ENCODE data around the gene HYDIN. TPM values are rescaled to one million over a fixed set of nuclear protein-coding genes. Genes with fewer than 3 reads are reported as not detected.

The HYDIN gene
- polyA plus RNA-seq, 1 donor from 2014 or later, result 2.2 TPM

DNA sequence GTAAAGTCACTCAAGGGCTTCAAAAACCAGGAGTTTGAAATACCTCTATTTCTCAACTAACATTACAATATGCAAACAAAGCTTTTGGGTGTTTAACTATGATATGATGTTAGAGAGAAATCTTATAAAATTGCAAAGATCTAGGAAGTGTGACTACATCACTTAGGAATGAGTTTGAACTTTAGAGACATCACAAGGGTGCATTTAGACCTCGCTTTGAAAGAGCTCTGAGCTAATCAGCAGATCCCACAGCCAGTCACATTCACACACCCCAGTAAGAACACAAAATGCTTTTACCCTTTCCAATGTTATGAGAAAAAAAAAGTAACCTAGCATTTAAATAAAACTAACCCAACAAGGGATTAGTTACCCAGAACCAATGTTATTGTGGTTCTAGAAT is 45.2 kb downstream of the HYDIN start:
- H4K20me1 ChIP-seq (ENCODE audit: insufficient read depth), result no peaks in the 10 kb centered on the region
- TF ChIP-seq RAD21 (conservative IDR thresholded peaks at IDR 0.05), result no peak
- no peak for TF ChIP-seq EP300 (conservative IDR thresholded peaks at IDR 0.05; ENCODE audit: poor library complexity, severe bottlenecking)
- TF ChIP-seq POLR2AphosphoS5 (IDR thresholded peaks at IDR 0.05), result no peak
- TF ChIP-seq TAF1 (IDR thresholded peaks at IDR 0.05; ENCODE audit: low read depth), result no peak
- TF ChIP-seq, protein P1, sequence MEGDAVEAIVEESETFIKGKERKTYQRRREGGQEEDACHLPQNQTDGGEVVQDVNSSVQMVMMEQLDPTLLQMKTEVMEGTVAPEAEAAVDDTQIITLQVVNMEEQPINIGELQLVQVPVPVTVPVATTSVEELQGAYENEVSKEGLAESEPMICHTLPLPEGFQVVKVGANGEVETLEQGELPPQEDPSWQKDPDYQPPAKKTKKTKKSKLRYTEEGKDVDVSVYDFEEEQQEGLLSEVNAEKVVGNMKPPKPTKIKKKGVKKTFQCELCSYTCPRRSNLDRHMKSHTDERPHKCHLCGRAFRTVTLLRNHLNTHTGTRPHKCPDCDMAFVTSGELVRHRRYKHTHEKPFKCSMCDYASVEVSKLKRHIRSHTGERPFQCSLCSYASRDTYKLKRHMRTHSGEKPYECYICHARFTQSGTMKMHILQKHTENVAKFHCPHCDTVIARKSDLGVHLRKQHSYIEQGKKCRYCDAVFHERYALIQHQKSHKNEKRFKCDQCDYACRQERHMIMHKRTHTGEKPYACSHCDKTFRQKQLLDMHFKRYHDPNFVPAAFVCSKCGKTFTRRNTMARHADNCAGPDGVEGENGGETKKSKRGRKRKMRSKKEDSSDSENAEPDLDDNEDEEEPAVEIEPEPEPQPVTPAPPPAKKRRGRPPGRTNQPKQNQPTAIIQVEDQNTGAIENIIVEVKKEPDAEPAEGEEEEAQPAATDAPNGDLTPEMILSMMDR (IDR thresholded peaks at IDR 0.05; ENCODE audit: poor library complexity, severe bottlenecking), result no peak
- TF ChIP-seq MXI1 (conservative IDR thresholded peaks at IDR 0.05; ENCODE audit: poor library complexity, severe bottlenecking), result no peak
- no peak for TF ChIP-seq EZH2 (IDR thresholded peaks at IDR 0.05; ENCODE audit: borderline replicate concordance, insufficient read depth, low read length, poor library complexity, severe bottlenecking)
- no peak for TF ChIP-seq SMC3 (conservative IDR thresholded peaks at IDR 0.05; ENCODE audit: poor library complexity)
- TF ChIP-seq, protein P2, sequence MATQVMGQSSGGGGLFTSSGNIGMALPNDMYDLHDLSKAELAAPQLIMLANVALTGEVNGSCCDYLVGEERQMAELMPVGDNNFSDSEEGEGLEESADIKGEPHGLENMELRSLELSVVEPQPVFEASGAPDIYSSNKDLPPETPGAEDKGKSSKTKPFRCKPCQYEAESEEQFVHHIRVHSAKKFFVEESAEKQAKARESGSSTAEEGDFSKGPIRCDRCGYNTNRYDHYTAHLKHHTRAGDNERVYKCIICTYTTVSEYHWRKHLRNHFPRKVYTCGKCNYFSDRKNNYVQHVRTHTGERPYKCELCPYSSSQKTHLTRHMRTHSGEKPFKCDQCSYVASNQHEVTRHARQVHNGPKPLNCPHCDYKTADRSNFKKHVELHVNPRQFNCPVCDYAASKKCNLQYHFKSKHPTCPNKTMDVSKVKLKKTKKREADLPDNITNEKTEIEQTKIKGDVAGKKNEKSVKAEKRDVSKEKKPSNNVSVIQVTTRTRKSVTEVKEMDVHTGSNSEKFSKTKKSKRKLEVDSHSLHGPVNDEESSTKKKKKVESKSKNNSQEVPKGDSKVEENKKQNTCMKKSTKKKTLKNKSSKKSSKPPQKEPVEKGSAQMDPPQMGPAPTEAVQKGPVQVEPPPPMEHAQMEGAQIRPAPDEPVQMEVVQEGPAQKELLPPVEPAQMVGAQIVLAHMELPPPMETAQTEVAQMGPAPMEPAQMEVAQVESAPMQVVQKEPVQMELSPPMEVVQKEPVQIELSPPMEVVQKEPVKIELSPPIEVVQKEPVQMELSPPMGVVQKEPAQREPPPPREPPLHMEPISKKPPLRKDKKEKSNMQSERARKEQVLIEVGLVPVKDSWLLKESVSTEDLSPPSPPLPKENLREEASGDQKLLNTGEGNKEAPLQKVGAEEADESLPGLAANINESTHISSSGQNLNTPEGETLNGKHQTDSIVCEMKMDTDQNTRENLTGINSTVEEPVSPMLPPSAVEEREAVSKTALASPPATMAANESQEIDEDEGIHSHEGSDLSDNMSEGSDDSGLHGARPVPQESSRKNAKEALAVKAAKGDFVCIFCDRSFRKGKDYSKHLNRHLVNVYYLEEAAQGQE (IDR thresholded peaks at IDR 0.05; ENCODE audit: borderline replicate concordance), result no peak
- no peak overlapping the region for H3K4me2 ChIP-seq (ENCODE audit: low read length)
- no peaks in the 10 kb centered on the region for H3K36me3 ChIP-seq (ENCODE audit: insufficient read depth, low read length)
- H3K9me3 ChIP-seq (ENCODE audit: low read length), result no peaks in the 10 kb centered on the region
- no peak overlapping the region for H3K4me3 ChIP-seq (ENCODE audit: low read length)
- no peaks in the 10 kb centered on the region for H3K79me2 ChIP-seq (replicated peaks; ENCODE audit: insufficient read depth, low read length)
- H2AFZ ChIP-seq (ENCODE audit: low read depth, low read length), result no peak overlapping the region
- no peak overlapping the region for H3K27ac ChIP-seq (ENCODE audit: low read length)
- H3K9ac ChIP-seq (ENCODE audit: low read length), result no peak overlapping the region
- no peaks in the 10 kb centered on the region for H3F3A ChIP-seq (ENCODE audit: insufficient read depth, low read length, poor library complexity, severe bottlenecking)
- H3K9me2 ChIP-seq (ENCODE audit: insufficient read depth, low read length), result no peaks in the 10 kb centered on the region
- H3K27me3 ChIP-seq (ENCODE audit: insufficient read depth, low read depth, low read length), result no peaks in the 10 kb centered on the region

DNA sequence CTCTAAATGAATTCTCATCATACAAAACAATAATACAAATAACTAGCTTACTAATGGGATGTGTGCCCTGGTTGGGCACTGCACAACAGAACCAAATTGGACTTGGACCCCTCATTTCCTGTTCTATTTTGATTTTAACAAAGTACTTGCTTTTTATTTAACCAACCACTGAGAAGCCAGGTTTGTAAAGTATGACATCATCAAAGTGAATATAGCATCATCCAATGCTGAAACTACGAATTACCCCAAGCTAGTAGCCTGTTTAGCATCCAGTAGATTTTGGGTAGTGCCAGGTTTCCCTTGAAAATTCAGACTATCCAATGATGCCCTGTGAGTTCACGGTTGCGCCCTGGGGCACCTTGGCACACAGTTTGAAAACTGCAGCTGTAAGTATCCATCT is 51.0 kb downstream of the HYDIN start:
- TF ChIP-seq, protein P2 (IDR thresholded peaks at IDR 0.05; ENCODE audit: borderline replicate concordance), result no peak
- TF ChIP-seq POLR2AphosphoS5 (IDR thresholded peaks at IDR 0.05) (no peak), SMC3 (conservative IDR thresholded peaks at IDR 0.05; ENCODE audit: poor library complexity) (no peak), TAF1 (IDR thresholded peaks at IDR 0.05; ENCODE audit: low read depth) (no peak), RAD21 (conservative IDR thresholded peaks at IDR 0.05) (no peak), EP300 (conservative IDR thresholded peaks at IDR 0.05; ENCODE audit: poor library complexity, severe bottlenecking) (no peak), MXI1 (conservative IDR thresholded peaks at IDR 0.05; ENCODE audit: poor library complexity, severe bottlenecking) (no peak), EZH2 (IDR thresholded peaks at IDR 0.05; ENCODE audit: borderline replicate concordance, insufficient read depth, low read length, poor library complexity, severe bottlenecking) (no peak)
- TF ChIP-seq, protein P1 (IDR thresholded peaks at IDR 0.05; ENCODE audit: poor library complexity, severe bottlenecking), result no peak
- H3K9ac ChIP-seq (ENCODE audit: low read length), result no peak overlapping the region
- H3K9me3 ChIP-seq (ENCODE audit: low read length), result no peaks in the 10 kb centered on the region
- no peaks in the 10 kb centered on the region for H3K9me2 ChIP-seq (ENCODE audit: insufficient read depth, low read length)
- no peaks in the 10 kb centered on the region for H4K20me1 ChIP-seq (ENCODE audit: insufficient read depth)
- no peak overlapping the region for H3K4me2 ChIP-seq (ENCODE audit: low read length)
- no peak overlapping the region for H3K27ac ChIP-seq (ENCODE audit: low read length)
- H3K79me2 ChIP-seq (replicated peaks; ENCODE audit: insufficient read depth, low read length), result no peaks in the 10 kb centered on the region
- H3K4me3 ChIP-seq (ENCODE audit: low read length), result no peak overlapping the region
- no peaks in the 10 kb centered on the region for H3F3A ChIP-seq (ENCODE audit: insufficient read depth, low read length, poor library complexity, severe bottlenecking)
- no peaks in the 10 kb centered on the region for H3K36me3 ChIP-seq (ENCODE audit: insufficient read depth, low read length)
- no peaks in the 10 kb centered on the region for H3K27me3 ChIP-seq (ENCODE audit: insufficient read depth, low read depth, low read length)
- no peak overlapping the region for H2AFZ ChIP-seq (ENCODE audit: low read depth, low read length)
